ENCODE results near the gene RAB9A.

DNA sequence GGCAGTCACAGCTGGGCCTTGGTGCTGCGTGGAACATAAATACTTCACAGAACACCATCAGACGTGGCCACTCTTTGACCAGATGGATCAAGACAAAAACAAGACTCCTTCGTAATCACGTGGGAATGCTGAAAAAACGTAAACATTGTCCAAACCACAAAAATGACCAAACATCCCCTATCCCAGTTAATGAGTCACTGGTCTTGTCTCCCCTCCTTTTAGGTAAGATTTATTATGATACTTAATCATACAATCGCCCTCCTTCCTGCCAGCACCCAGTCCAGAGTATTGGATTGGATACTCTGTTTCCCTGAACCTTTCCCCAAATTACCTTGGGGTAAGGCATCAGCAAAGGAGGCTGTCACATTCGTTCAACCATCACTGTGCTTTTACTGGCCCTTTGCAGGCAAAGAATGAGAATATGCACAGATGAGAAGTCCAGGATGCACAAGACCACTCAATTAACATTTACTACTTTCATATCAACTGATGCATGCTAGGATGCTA, 36.6 kb upstream of the RAB9A start:
- TF ChIP-seq, protein P1, sequence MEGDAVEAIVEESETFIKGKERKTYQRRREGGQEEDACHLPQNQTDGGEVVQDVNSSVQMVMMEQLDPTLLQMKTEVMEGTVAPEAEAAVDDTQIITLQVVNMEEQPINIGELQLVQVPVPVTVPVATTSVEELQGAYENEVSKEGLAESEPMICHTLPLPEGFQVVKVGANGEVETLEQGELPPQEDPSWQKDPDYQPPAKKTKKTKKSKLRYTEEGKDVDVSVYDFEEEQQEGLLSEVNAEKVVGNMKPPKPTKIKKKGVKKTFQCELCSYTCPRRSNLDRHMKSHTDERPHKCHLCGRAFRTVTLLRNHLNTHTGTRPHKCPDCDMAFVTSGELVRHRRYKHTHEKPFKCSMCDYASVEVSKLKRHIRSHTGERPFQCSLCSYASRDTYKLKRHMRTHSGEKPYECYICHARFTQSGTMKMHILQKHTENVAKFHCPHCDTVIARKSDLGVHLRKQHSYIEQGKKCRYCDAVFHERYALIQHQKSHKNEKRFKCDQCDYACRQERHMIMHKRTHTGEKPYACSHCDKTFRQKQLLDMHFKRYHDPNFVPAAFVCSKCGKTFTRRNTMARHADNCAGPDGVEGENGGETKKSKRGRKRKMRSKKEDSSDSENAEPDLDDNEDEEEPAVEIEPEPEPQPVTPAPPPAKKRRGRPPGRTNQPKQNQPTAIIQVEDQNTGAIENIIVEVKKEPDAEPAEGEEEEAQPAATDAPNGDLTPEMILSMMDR (IDR thresholded peaks at IDR 0.05; ENCODE audit: low read depth, low read length, poor library complexity, severe bottlenecking): no peak
- no peak for TF ChIP-seq EZH2phosphoT487 (IDR thresholded peaks at IDR 0.05; ENCODE audit: borderline replicate concordance, low read length)

All from DOHH2 (cell line).